Measurements from ENCODE around the gene FNBP1L. TPM values are rescaled to one million over a fixed set of nuclear protein-coding genes. Genes with fewer than 3 reads are reported as not detected.
"Not testable (repeated sequence)": the region's sequence is repeated elsewhere in the genome, so short reads cannot be mapped to it uniquely, and the experiment has no call there.

FNBP1L gene
- total RNA-seq, 1 experiment from 2014 or later, result 31.8 TPM

GRCh38 chr1:93546162-93546863 is 98.4 kb downstream of the FNBP1L start:
- Mint-ChIP-seq H3K27ac (ENCODE audit: low read depth, unreplicated experiment) (no peak overlapping the region), H3K27me3 (ENCODE audit: insufficient read depth, unreplicated experiment) (no peaks in the 10 kb centered on the region), H3K4me3 (ENCODE audit: unreplicated experiment) (no peak overlapping the region), H3K4me1 (ENCODE audit: insufficient read depth, unreplicated experiment) (no peaks in the 10 kb centered on the region), H3K36me3 (ENCODE audit: insufficient read depth, unreplicated experiment) (peaks cover 75% of the 10 kb centered on the region), H3K9me3 (ENCODE audit: unreplicated experiment) (no peaks in the 10 kb centered on the region)
- BruUV-seq (replicated peaks), result no TSS peak
- TF ChIP-seq CTCF (IDR thresholded peaks at IDR 0.05; ENCODE audit: unreplicated experiment), result no peak
- ChIA-PET POLR2A (interaction anchor here (0.6 to 1.8 kb wide), 3 partner anchors 10 to 85 kb away, joined by 3 to 5 read pairs (median 4); no protein-coding TSS in a partner anchor), CTCF (interaction anchor here (0.8 to 1.2 kb wide), 3 partner anchors 10 to 305 kb away, joined by 3 to 4 read pairs (median 4); no protein-coding TSS in a partner anchor)
- intact Hi-C loops (cut with micrococcal nuclease), result no loop called here
- no peak for DNase-seq (ENCODE audit: unreplicated experiment)

- H3K27me3 Mint-ChIP-seq (ENCODE audit: insufficient read depth, unreplicated experiment), result no peaks in the 10 kb centered on the region
- TF ChIP-seq CTCF (IDR thresholded peaks at IDR 0.05; ENCODE audit: unreplicated experiment), result no peak
- BruUV-seq (replicated peaks), result no TSS peak
- H3K4me3 Mint-ChIP-seq (ENCODE audit: unreplicated experiment), result no peak overlapping the region
- CTCF ChIA-PET, result no interaction called here
- no peak for DNase-seq (ENCODE audit: unreplicated experiment)
- peaks cover 26% of the 10 kb centered on the region for H3K4me1 Mint-ChIP-seq (ENCODE audit: insufficient read depth, unreplicated experiment)
- no peak overlapping the region for H3K27ac Mint-ChIP-seq (ENCODE audit: low read depth, unreplicated experiment)
- peaks cover 77% of the 10 kb centered on the region for H3K36me3 Mint-ChIP-seq (ENCODE audit: insufficient read depth, unreplicated experiment)
- intact Hi-C loops (cut with micrococcal nuclease), result no loop called here
- POLR2A ChIA-PET, result interaction anchor here (0.8 kb wide), 1 partner anchor 101 kb away, joined by 3 read pairs; the partner anchor contains the start of gene FNBP1L
- no peaks in the 10 kb centered on the region for H3K9me3 Mint-ChIP-seq (ENCODE audit: unreplicated experiment)
Observed at GRCh38 chr1:93549131-93549530, 101.2 kb downstream of the FNBP1L start.

- H3K27me3 Mint-ChIP-seq (ENCODE audit: insufficient read depth, unreplicated experiment), result no peaks in the 10 kb centered on the region
- DNase-seq (ENCODE audit: unreplicated experiment), result no peak
- no peaks in the 10 kb centered on the region for H3K9me3 Mint-ChIP-seq (ENCODE audit: unreplicated experiment)
- peaks cover 33% of the 10 kb centered on the region for H3K4me1 Mint-ChIP-seq (ENCODE audit: insufficient read depth, unreplicated experiment)
- ChIA-PET POLR2A (no interaction called here), CTCF (interaction anchor here (0.7 kb wide), 1 partner anchor 246 kb away, joined by 3 read pairs; no protein-coding TSS in a partner anchor)
- H3K4me3 Mint-ChIP-seq (ENCODE audit: unreplicated experiment), result no peak overlapping the region
- peaks cover 71% of the 10 kb centered on the region for H3K36me3 Mint-ChIP-seq (ENCODE audit: insufficient read depth, unreplicated experiment)
- H3K27ac Mint-ChIP-seq (ENCODE audit: low read depth, unreplicated experiment), result no peak overlapping the region
- intact Hi-C loops (cut with micrococcal nuclease), result no loop called here
- TF ChIP-seq CTCF (IDR thresholded peaks at IDR 0.05; ENCODE audit: unreplicated experiment), result no peak
- no TSS peak for BruUV-seq (replicated peaks)
Observed at GRCh38 chr1:93549811-93550210, 101.9 kb downstream of the FNBP1L start.

GRCh38 chr1:93552741-93553455 is 105.0 kb downstream of the FNBP1L start:
- CTCF ChIA-PET, result interaction anchor here (0.7 to 1.9 kb wide), 7 partner anchors 13 to 292 kb away, joined by 3 to 8 read pairs (median 3); partner anchors contain the start of gene FNBP1L
- Mint-ChIP-seq H3K4me1 (ENCODE audit: insufficient read depth, unreplicated experiment) (peaks cover 50% of the 10 kb centered on the region), H3K27ac (ENCODE audit: low read depth, unreplicated experiment) (peak overlapping the region; percentile 62), H3K9me3 (ENCODE audit: unreplicated experiment) (no peaks in the 10 kb centered on the region), H3K36me3 (ENCODE audit: insufficient read depth, unreplicated experiment) (peaks cover 66% of the 10 kb centered on the region), H3K4me3 (ENCODE audit: unreplicated experiment) (peak overlapping the region; percentile 32), H3K27me3 (ENCODE audit: insufficient read depth, unreplicated experiment) (no peaks in the 10 kb centered on the region)
- DNase-seq (ENCODE audit: unreplicated experiment), result peak; percentile 80
- no peak for TF ChIP-seq CTCF (IDR thresholded peaks at IDR 0.05; ENCODE audit: unreplicated experiment)
- POLR2A ChIA-PET, result interaction anchor here (0.5 to 4.7 kb wide), 22 partner anchors 9 to 338 kb away, joined by 3 to 47 read pairs (median 4); partner anchors contain the start of gene FNBP1L
- BruUV-seq (replicated peaks), result no TSS peak
- intact Hi-C loops (cut with micrococcal nuclease), result no loop called here

- H3K36me3 Mint-ChIP-seq (ENCODE audit: insufficient read depth, unreplicated experiment), result peaks cover 62% of the 10 kb centered on the region
- ChIA-PET POLR2A (interaction anchor here (1.9 to 4.7 kb wide), 4 partner anchors 14 to 106 kb away, joined by 5 to 47 read pairs (median 11); partner anchors contain the start of gene FNBP1L), CTCF (interaction anchor here (1.2 to 1.4 kb wide), 3 partner anchors 12 to 16 kb away, joined by 3 to 4 read pairs (median 3); no protein-coding TSS in a partner anchor)
- H3K4me1 Mint-ChIP-seq (ENCODE audit: insufficient read depth, unreplicated experiment), result peaks cover 53% of the 10 kb centered on the region
- DNase-seq (ENCODE audit: unreplicated experiment), result peak; percentile 70
- H3K9me3 Mint-ChIP-seq (ENCODE audit: unreplicated experiment); intact Hi-C loops (cut with micrococcal nuclease); H3K27me3 Mint-ChIP-seq (ENCODE audit: insufficient read depth, unreplicated experiment): not testable (repeated sequence)
- H3K4me3 Mint-ChIP-seq (ENCODE audit: unreplicated experiment), result peak overlapping the region; percentile 44
- TSS peak; percentile 33 for BruUV-seq (replicated peaks)
- H3K27ac Mint-ChIP-seq (ENCODE audit: low read depth, unreplicated experiment), result peak overlapping the region; percentile 71
Observed at GRCh38 chr1:93553886-93554490, 106.1 kb downstream of the FNBP1L start.

All from MCF 10A (cell line).